Measurements from ENCODE around the gene GALNT2.

The GALNT2 gene

DNA sequence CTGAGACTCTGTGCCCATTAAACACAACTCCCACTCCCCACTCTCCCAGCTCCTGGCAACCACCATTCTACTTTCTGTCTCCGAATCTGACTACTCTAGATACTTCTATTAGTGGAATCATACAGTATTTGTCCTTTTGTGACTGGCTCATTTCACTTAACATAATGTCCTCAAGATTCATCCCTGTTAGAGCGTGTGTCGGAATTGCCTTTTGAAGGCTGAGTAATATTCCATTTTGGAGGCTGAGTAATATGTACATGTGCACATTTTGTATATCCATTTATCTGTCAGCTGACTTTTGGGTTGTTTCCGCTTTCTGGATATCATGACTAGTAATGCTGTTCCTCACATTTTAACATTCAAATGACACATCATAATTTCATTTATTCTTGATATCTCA is 30.3 kb downstream of the GALNT2 start:
- no peak for DNase-seq

DNA sequence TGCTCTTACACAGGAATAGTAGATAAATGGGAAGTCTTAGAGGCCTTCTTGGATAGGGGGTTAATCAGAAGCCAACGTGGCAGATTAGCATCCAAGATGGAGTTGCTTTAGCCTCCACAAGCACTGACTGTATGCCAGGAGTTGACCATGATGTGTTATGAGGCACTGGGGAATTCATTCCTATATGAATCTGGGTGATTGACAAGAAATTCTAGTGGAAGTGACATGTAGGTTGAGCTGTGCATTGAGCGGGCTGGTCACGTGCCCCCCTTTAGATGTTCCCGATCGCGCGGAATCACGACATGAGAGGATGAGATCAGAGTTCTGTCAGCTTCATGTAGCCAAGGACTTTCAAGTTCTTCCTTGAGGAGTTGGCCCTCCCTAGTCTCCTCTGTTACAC is 31.7 kb downstream of the GALNT2 start:
- no peak for DNase-seq

- no peak for DNase-seq
Observed at GRCh38 chr1:230099465-230099864, 32.4 kb downstream of the GALNT2 start.

DNA sequence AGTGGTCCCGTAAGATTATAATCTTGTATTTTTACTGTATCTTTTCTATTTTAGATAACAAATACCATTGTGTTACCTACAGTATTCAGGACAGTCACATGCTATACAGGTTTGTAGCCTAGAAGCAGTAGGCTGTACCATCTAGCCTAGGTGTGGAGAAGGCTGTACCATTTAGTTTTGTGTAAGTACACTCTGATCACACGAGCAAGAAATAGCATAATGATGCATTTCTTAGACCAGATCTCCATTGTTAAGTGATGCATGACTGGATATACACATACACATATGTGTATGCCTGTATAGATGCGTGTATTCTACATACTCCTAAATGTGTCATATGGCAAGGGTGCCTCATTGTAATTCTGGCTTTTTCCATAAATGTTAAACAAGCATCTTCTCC is 33.9 kb downstream of the GALNT2 start:
- DNase-seq = no peak

- no peak for DNase-seq
Observed at GRCh38 chr1:230101556-230101955, 34.5 kb downstream of the GALNT2 start.

GRCh38 chr1:230102046-230102445 is 35.0 kb downstream of the GALNT2 start:
- DNase-seq = no peak

GRCh38 chr1:230102472-230102871 is 35.4 kb downstream of the GALNT2 start:
- DNase-seq = no peak

DNA sequence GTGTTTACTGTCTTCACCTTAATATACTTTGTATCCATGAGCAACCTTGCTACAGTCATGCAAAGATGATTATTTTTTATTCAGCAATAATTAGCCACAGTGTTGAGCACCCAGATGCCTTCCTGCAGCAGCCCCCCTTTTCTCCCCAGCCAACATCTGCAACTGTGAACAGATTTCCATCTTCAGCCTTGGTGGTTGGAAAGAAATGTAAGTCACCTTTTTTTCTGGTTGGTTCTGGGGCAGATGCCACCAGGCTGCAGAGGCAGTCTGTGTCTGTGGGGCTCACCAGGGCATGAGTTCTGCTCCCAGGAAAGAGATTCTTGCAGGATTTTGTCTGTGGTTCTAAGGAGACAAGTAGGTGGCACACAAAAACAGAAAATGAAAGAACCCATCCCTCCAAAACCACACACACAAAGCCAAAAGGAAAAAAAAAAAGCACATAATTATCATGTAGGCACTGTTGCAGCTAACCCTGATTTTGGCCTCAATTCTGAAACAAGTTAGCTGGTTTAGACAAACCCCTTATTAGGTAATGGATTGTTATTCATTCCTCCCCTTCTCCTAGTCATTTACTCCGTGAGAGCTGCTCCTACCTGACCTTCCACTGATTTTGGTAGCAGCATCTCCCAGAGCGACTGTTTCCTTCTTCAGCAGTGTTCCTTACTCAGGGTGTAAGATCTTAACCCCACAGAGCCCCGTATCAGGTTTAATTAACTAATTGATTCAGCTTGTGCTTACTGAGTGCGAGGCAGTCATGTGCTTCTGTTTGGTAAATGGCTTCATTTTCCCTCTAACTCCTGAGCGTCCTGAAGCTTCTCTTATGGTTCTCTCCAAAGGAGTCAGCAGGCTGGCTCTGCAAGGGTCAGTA is 36.5 kb downstream of the GALNT2 start:
- DNase-seq = no peak

DNA sequence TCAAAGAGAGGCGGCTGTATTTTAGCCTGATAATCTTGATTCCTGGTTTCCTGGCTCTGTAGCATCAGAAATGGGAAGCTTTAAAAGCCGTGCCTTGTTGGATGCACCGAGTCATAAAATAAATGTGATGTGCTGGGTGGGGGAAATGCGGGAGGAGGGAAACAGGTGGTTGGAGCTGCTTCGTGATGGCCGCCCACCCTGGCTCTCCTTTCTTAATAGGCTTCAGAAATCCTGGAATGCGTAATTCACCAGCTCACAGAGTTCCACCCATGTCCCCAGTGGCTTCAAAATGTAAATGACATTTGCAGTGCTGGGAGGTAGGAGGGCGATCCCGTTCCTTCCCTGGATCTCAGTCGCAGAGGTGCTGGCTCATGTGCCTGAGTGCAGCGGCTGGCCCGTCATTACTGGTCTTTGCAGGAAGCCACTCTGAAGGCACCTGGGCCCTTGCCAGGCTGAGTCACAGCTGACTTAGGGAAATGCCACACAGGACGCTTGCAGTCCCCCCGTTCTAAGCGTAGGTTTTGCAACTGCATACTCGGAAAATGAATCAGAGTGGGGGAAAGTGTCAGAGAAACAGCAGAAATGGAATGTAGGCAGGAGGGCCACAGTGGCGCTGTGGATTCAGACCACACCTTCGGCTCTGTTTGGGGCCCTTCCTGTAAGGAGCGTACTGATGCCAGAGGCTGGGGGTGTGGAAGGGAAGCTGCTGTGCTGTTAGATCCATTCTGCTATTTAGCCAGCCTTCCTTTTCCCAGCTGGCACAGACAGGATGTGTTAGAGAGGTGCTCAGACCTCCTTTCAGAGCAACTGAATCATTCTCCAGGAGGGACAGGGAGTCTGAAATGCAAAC is 37.6 kb downstream of the GALNT2 start:
- DNase-seq = peak; percentile 52

DNA sequence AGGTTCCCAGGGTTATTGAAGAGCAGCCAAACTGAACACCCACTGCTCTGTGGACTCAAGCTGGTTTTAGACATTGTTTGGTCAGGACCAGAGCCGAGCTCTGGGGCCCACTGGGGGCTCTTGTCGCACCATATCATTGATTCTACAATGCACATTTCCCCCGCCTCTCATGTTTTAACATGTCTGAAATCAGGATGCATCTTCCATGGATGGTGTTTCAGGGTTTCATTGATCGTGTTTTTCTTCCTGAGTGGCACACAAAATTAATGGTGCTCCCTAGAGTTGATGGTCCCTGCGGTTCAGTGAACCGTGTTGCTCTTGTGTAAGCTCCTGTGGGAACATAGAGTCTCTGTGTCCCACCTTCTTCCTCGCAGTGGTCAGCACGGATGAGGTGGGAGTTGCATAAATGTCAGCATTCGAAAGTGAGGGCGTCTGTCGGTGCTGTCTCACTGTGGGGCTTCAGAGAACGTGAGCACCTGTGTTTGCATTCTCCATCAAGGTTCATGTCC is 38.3 kb downstream of the GALNT2 start:
- no peak for DNase-seq

GRCh38 chr1:230105754-230106625 is 39.0 kb downstream of the GALNT2 start:
- no peak for DNase-seq

DNA sequence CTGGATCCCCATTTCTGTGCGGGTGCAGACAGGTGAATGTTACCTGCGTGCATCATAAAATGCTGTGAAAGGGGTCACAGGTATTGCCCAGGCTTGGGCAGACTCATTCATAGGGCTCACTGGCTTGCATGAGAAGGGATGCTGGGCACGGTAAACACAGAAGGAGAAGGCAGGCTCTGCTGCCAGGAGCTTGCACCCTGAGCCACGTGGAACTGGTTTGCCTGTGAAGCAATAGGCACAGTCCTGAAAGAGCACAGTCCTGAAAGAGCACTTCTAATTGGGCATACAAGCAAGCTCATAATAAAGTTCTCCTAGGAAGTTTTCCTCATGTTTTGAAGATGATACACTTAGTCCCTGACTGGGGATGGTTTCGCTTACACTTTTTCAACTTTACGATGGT is 40.9 kb downstream of the GALNT2 start:
- no peak for DNase-seq

- DNase-seq = no peak
Observed at GRCh38 chr1:230108580-230108979, 41.5 kb downstream of the GALNT2 start.

DNA sequence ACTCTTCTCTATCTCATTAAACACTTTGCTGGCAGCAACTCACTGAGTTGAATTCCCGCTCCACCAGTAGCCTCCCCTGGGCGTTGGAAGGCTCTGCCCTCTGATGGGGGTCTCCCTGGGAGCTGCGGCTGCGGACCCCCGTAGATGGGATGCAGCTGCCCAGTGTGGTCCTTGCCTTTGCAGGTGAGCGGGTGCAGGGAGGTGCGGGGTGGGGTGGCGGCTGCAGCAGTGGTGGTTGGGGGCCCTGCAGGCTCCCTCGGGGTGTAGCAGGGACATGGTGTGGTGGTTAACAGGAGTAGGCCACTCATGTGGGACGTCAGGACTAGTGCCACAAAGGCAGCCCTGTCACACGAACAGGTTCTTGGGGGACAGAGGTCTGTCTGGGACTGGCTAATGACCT is 42.0 kb downstream of the GALNT2 start:
- no peak for DNase-seq

GRCh38 chr1:230109895-230110667 is 43.0 kb downstream of the GALNT2 start:
- no peak for DNase-seq

GRCh38 chr1:230110971-230111370 is 43.9 kb downstream of the GALNT2 start:
- no peak for DNase-seq

- DNase-seq = no peak
Observed at GRCh38 chr1:230112131-230112701, 45.2 kb downstream of the GALNT2 start.

DNA sequence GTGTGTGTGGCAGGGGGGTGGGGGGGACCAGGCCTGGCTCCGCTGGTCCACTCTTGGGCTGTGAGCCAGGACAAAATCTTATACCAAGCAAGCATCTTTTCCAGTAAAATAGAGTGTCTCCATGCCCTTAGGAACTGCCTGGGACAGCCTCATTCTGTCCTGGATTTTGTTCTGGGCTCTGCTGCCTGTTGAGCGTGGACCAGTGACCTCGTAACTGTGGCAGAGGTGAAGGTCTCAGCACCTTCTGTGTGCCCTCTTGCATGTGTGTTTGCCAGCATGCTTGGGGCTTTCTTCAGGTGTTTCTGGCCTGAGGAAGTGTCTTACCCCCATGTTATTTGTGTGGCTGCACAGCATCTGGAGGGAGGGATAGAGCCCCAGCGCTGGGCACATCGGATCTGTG is 45.7 kb downstream of the GALNT2 start:
- no peak for DNase-seq

DNA sequence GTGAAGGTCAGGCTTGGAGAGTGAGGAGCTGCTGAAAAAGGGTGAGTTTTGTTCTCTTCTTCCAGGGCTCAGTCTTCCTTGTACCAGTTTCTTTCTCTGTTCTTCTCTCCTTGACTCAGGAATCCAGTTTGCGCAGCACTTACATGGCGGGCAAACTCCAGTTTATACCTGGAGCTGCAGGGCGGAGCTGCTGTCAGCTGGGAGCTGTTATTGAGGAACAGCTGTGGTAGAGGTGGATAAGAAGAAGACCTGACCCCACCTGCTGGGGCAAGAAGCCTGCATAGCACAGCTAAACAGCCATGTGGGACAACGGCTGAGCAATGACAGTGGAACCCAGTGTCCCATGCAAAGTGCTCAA is 46.2 kb downstream of the GALNT2 start:
- no peak for DNase-seq

GRCh38 chr1:230113593-230114236 is 46.7 kb downstream of the GALNT2 start:
- no peak for DNase-seq

DNA sequence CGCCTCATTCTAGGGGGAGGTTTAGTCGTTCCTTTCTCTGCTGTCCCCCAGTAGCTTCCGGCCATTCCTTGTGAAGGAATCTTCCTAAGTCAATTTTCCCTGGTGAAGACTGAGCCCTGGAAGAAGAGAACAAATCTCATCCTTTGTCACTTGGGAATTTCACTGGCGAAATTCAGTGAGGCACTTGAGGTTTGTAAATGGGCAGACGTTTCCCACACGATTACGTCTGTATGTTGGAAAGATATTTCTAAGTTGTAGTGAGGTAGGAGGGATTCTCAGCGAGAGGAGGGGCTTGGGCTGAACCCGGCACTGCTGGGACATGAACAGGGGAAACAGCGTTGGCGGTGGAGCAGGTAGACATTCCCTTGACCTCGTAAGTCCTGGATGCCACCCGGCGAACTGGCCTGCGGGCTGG is 47.2 kb downstream of the GALNT2 start:
- DNase-seq = no peak

All from NCI-H1105 treated with DMSO at 0.1 percent for 48 hours (cell line).